DND-41 (cell line): ENCODE measurements around the gene ZNF526.

Experiments
- CTCF ChIP-seq: IDR thresholded peaks from 2 replicates; pipeline ENCODE4 v1.5.1; 2012; ENCODE audit warnings: borderline replicate concordance, low read length, moderate library complexity, mild to moderate bottlenecking; ENCODE audit not compliant: poor library complexity, severe bottlenecking; ENCODE audit errors: extremely low read depth
- EZH2 ChIP-seq: IDR thresholded peaks from 3 replicates; pipeline ENCODE4 v1.6.1; 2012; ENCODE audit warnings: borderline replicate concordance, low read depth, mild to moderate bottlenecking, moderate library complexity, low read length, inconsistent platforms; ENCODE audit not compliant: severe bottlenecking

GRCh38 chr19:42217520-42218437 is 2.3 kb upstream of the ZNF526 start, which contains the start of gene DEDD2:
- TF ChIP-seq CTCF (no peak), EZH2 (no peak)
